GM23248 (cell line): ENCODE data around the gene ZC2HC1C. TPM values are rescaled to one million over a fixed set of nuclear protein-coding genes. Genes with fewer than 3 reads are reported as not detected.
A peak's percentile ranks its signal among the peaks of the same experiment; 100 is the strongest.

ENCODE experiments used
- DNase-seq: peaks from one replicate; pipeline ENCODE4 v3.0.0-alpha.2; 2015
- H2AFZ ChIP-seq: fragments of 200-600 bp; sonication (generic); 2 replicates; pipeline ENCODE4 v1.6.1; 2016; ENCODE audit warnings: antibody characterized with exemption
- H3F3A ChIP-seq: fragments of 200-600 bp; sonication (generic); 2 replicates; pipeline ENCODE4 v1.6.1; 2016; ENCODE audit warnings: mild to moderate bottlenecking, antibody characterized with exemption, mixed run types; ENCODE audit not compliant: insufficient read depth
- H3K27ac ChIP-seq: fragments of 200-600 bp; sonication (generic); 2 replicates; pipeline ENCODE4 v1.5.1; 2016; ENCODE audit warnings: mild to moderate bottlenecking
- H3K27me3 ChIP-seq: fragments of 200-600 bp; sonication (generic); replicated peaks from 2 replicates; pipeline ENCODE4 v1.6.1; 2016; ENCODE audit warnings: mild to moderate bottlenecking; ENCODE audit not compliant: insufficient read depth
- H3K36me3 ChIP-seq: fragments of 200-600 bp; sonication (generic); 2 replicates; pipeline ENCODE4 v1.6.1; 2016; ENCODE audit warnings: low read depth, mild to moderate bottlenecking
- H3K4me1 ChIP-seq: fragments of 200-600 bp; sonication (generic); 2 replicates; pipeline ENCODE4 v1.6.1; 2016; ENCODE audit warnings: mild to moderate bottlenecking; ENCODE audit not compliant: insufficient read depth
- H3K4me2 ChIP-seq: fragments of 200-600 bp; sonication (generic); one replicate; pipeline ENCODE4 v1.6.1; 2016; ENCODE audit warnings: mild to moderate bottlenecking; ENCODE audit not compliant: unreplicated experiment
- H3K4me3 ChIP-seq: fragments of 200-600 bp; sonication (generic); 2 replicates; pipeline ENCODE4 v1.5.1; 2016; ENCODE audit warnings: mild to moderate bottlenecking
- H3K79me2 ChIP-seq: fragments of 200-600 bp; sonication (generic); 2 replicates; pipeline ENCODE4 v1.6.1; 2016; ENCODE audit warnings: mild to moderate bottlenecking; ENCODE audit not compliant: insufficient read depth
- H3K9ac ChIP-seq: fragments of 200-600 bp; sonication (generic); 2 replicates; pipeline ENCODE4 v1.6.1; 2016; ENCODE audit warnings: mild to moderate bottlenecking
- H3K9me2 ChIP-seq: fragments of 200-600 bp; sonication (generic); 2 replicates; pipeline ENCODE4 v1.6.1; 2016; ENCODE audit warnings: mixed run types, mild to moderate bottlenecking, moderate library complexity; ENCODE audit not compliant: insufficient read depth
- H3K9me3 ChIP-seq: fragments of 200-600 bp; sonication (generic); one replicate; pipeline ENCODE4 v1.6.1; 2017; ENCODE audit warnings: low read depth
- H4K20me1 ChIP-seq: fragments of 200-600 bp; sonication (generic); 2 replicates; pipeline ENCODE4 v1.6.0; 2016; ENCODE audit not compliant: insufficient read depth
- EZH2 ChIP-seq: fragments of 200-600 bp; sonication (generic); IDR thresholded peaks from 2 replicates; pipeline ENCODE4 v1.6.1; 2018; ENCODE audit warnings: antibody characterized with exemption, mild to moderate bottlenecking; ENCODE audit not compliant: insufficient read depth, poor library complexity, severe bottlenecking
- EZH2phosphoT487 ChIP-seq: fragments of 200-600 bp; sonication (generic); IDR thresholded peaks from 2 replicates; pipeline ENCODE4 v1.6.1; 2018; ENCODE audit warnings: antibody characterized with exemption, moderate library complexity, mild to moderate bottlenecking, low read depth; ENCODE audit not compliant: insufficient read depth
- WGBS, 2 experiments: methylation state at CpG; one replicate each; pipeline ENCODE4 v1.1.6; 2015 to 2017; ENCODE audit warnings: low lambda C conversion rate in 2 of 2, low coverage in 1 of 2; ENCODE audit errors: missing lambda C conversion rate in 2 of 2; 5-methylcytosine and 5-hydroxymethylcytosine counted together
- in situ Hi-C: fragments of 300-500 bp; cut with MboI; formaldehyde crosslinking; loops from 2 replicates; pipeline ENCODE4 v1.15.0; 2020
- polyA plus RNA-seq: library from polyadenylated mRNA; unstranded; fragments of >200 nt; fragmentation: Nextera tagmentation; extraction: Ambion mirVana; gene quantifications from 2 replicates; pipeline ENCODE4 v1.2.1, GENCODE V29; 2016
- total RNA-seq: library from RNA; depleted of rRNA; stranded (reverse); fragments of >200 nt; shearing (Covaris generic); gene quantifications from 2 replicates; pipeline ENCODE4 v1.2.3, GENCODE V29; 2014

The ZC2HC1C gene
- total and polyA plus RNA-seq, 2 experiments from 2014 or later, result 1.0 to 5.3 TPM

GRCh38 chr14:75090353-75090752 lies 20.9 kb downstream of the ZC2HC1C start:
- no peaks in the 10 kb centered on the region for H4K20me1 ChIP-seq
- no peaks in the 10 kb centered on the region for H3K79me2 ChIP-seq
- H3K9me3 ChIP-seq, result no peaks in the 10 kb centered on the region
- H3K4me3 ChIP-seq, result no peak overlapping the region
- peaks cover 5% of the 10 kb centered on the region; the same call in 1 of the 2 replicates for H3F3A ChIP-seq
- no peaks in the 10 kb centered on the region for H3K27me3 ChIP-seq
- no peak overlapping the region for H3K4me2 ChIP-seq
- peak; percentile 41 for DNase-seq
- H2AFZ ChIP-seq, result no peak overlapping the region
- 80 to 83% methylated on average over 3 of the region's 3 CpGs for WGBS, 2 experiments
- in situ Hi-C loops, result loop anchor here (10.0 kb wide), 1 partner anchor 176 kb away; no protein-coding TSS in a partner anchor
- no peak for TF ChIP-seq EZH2phosphoT487
- TF ChIP-seq EZH2, result no peak
- H3K4me1 ChIP-seq, result no peaks in the 10 kb centered on the region
- H3K36me3 ChIP-seq, result peaks cover 55% of the 10 kb centered on the region
- H3K9me2 ChIP-seq, result no peaks in the 10 kb centered on the region
- H3K9ac ChIP-seq, result no peak overlapping the region
- 0 out of 2 replicates have a peak overlapping the region, but pooled peaks have one; percentile 3 for H3K27ac ChIP-seq

GRCh38 chr14:75091251-75091650 lies 21.8 kb downstream of the ZC2HC1C start:
- DNase-seq, result no peak
- peaks cover 5% of the 10 kb centered on the region; the same call in 1 of the 2 replicates for H3F3A ChIP-seq
- TF ChIP-seq EZH2, result no peak
- no peak for TF ChIP-seq EZH2phosphoT487
- H3K4me2 ChIP-seq, result no peak overlapping the region
- H3K4me1 ChIP-seq, result no peaks in the 10 kb centered on the region
- no peak overlapping the region for H3K27ac ChIP-seq
- no peaks in the 10 kb centered on the region for H3K79me2 ChIP-seq
- no peaks in the 10 kb centered on the region for H4K20me1 ChIP-seq
- H2AFZ ChIP-seq, result no peak overlapping the region
- H3K9me3 ChIP-seq, result no peaks in the 10 kb centered on the region
- H3K4me3 ChIP-seq, result no peak overlapping the region
- no peaks in the 10 kb centered on the region for H3K27me3 ChIP-seq
- in situ Hi-C loops, result loop anchor here (10.0 kb wide), 1 partner anchor 176 kb away; no protein-coding TSS in a partner anchor
- no peak overlapping the region for H3K9ac ChIP-seq
- no peaks in the 10 kb centered on the region for H3K9me2 ChIP-seq
- peaks cover 58% of the 10 kb centered on the region for H3K36me3 ChIP-seq
- 91 to 97% methylated on average over 5 to 8 of the region's 8 CpGs for WGBS, 2 experiments

- Histone ChIP-seq H3K27me3 (no peaks in the 10 kb centered on the region), H3K9ac (no peak overlapping the region), H3K27ac (no peak overlapping the region), H3K4me3 (no peak overlapping the region), H3K36me3 (peaks cover 45% of the 10 kb centered on the region), H4K20me1 (no peaks in the 10 kb centered on the region), H3K79me2 (no peaks in the 10 kb centered on the region), H3K4me2 (no peak overlapping the region), H3K9me3 (no peaks in the 10 kb centered on the region), H2AFZ (no peak overlapping the region), H3K4me1 (no peaks in the 10 kb centered on the region), H3K9me2 (no peaks in the 10 kb centered on the region), H3F3A (peaks cover 5% of the 10 kb centered on the region; the same call in 1 of the 2 replicates)
- TF ChIP-seq EZH2 (no peak), EZH2phosphoT487 (no peak)
- DNase-seq, result no peak
- 96 to 98% methylated on average over 2 of the region's 2 CpGs for WGBS, 2 experiments
- in situ Hi-C loops, result loop anchor here (10.0 kb wide), 1 partner anchor 178 kb away; no protein-coding TSS in a partner anchor
These were observed 23.3 kb downstream of the ZC2HC1C start for GRCh38 chr14:75092698-75093097.

DNA sequence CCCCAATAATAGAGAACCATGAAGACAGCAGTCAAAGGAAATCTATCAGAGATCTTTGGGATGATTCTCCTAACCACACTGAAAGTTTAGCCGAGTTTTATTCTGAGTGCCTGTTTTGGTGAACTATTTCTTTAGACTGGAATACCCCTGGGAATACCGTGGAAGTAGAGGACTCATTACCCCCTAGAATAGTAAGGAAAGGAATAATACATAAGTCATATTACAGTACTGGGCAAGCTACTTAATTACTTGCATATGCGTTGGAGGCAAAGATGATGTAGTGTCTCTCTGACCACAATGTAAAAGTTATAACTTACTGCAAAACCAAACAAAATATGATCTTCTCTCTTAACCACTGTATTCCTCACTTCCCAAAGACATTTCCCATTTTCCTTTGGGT lies 25.5 kb downstream of the ZC2HC1C start:
- DNase-seq, result peak; percentile 4
- in situ Hi-C loops, result loop anchor here (10.0 kb wide), 1 partner anchor 180 kb away; no protein-coding TSS in a partner anchor
- WGBS, 2 experiments, result 88 to 90% methylated on average over 3 of the region's 3 CpGs

More for the DNA sequence above, 25.5 kb downstream of the ZC2HC1C start:
- Histone ChIP-seq H3K36me3 (peaks cover 46% of the 10 kb centered on the region), H3K9me2 (no peaks in the 10 kb centered on the region), H2AFZ (no peak overlapping the region), H3K79me2 (no peaks in the 10 kb centered on the region), H3K27me3 (no peaks in the 10 kb centered on the region), H3F3A (peaks cover 5% of the 10 kb centered on the region; the same call in 1 of the 2 replicates), H3K9me3 (no peaks in the 10 kb centered on the region), H3K4me2 (no peak overlapping the region), H3K27ac (no peak overlapping the region), H3K9ac (no peak overlapping the region), H3K4me3 (no peak overlapping the region), H3K4me1 (no peaks in the 10 kb centered on the region), H4K20me1 (no peaks in the 10 kb centered on the region)
- no peak for TF ChIP-seq EZH2phosphoT487
- no peak for TF ChIP-seq EZH2
